Esophagus squamous epithelium (tissue), 4 donors: ENCODE data around the gene LRP1B.

Experiments
- CTCF ChIP-seq, 6 experiments: fragments of 450-650 bp in 4 of 6; fragments of 200-600 bp in 2 of 6; sonication (generic) in 2 of 6; IDR thresholded peaks; one replicate each; pipeline ENCODE4 v1.5.1; 2016 to 2019; ENCODE audit warnings: antibody characterized with exemption in 6 of 6, mild to moderate bottlenecking in 4 of 6, moderate library complexity in 4 of 6
- POLR2A ChIP-seq, 4 donors: fragments of 450-650 bp; IDR thresholded peaks; one replicate each; pipeline ENCODE4 v1.6.1; 2017; ENCODE audit warnings: antibody characterized with exemption in 4 of 4, mild to moderate bottlenecking in 4 of 4, moderate library complexity in 3 of 4

GRCh38 chr2:141041281-141041680, 1089.5 kb downstream of the LRP1B start:
- TF ChIP-seq POLR2A (IDR thresholded peaks at IDR 0.05) (no peak), CTCF (IDR thresholded peaks at IDR 0.05) (no peak)
